ENCODE measurements around the gene CLASP1.
"Not testable (repeated sequence)": the region's sequence is repeated elsewhere in the genome, so short reads cannot be mapped to it uniquely, and the experiment has no call there.

CLASP1 gene

GRCh38 chr2:121298476-121298875 is 350.8 kb downstream of the CLASP1 start:
- DNase-seq, result no peak

- DNase-seq, result not testable (repeated sequence)
Measured at GRCh38 chr2:121297866-121298265, 351.4 kb downstream of the CLASP1 start.

DNA sequence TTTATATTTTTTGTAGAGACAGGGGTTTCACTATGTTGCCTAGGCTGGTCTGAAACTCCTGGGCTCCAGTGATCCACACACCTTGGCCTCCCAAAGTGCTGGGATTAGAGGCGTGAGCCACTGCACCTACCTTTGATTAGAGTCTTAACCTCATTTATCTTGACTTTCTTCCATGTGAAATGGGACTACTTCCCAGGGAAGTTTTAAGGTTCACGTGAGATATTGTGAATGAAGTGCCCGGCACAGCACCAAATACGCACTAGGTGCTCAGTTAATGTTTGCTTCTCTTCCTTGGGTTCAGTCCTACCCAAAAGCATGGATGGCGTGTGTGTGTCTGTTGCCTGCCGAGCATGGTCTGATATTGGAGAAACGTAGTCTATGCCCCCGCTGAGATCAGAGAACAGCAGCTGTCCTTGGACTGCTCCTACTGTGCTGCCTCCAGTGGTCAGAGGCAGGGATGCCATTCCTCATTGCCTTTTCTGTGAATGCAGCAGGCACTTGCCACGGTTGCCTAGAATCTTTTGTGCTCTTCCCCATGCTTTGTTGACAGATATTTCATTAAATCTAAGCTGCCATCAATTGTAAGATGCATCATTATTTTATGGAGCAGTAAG is 351.9 kb downstream of the CLASP1 start:
- peak; percentile 66 for DNase-seq

DNA sequence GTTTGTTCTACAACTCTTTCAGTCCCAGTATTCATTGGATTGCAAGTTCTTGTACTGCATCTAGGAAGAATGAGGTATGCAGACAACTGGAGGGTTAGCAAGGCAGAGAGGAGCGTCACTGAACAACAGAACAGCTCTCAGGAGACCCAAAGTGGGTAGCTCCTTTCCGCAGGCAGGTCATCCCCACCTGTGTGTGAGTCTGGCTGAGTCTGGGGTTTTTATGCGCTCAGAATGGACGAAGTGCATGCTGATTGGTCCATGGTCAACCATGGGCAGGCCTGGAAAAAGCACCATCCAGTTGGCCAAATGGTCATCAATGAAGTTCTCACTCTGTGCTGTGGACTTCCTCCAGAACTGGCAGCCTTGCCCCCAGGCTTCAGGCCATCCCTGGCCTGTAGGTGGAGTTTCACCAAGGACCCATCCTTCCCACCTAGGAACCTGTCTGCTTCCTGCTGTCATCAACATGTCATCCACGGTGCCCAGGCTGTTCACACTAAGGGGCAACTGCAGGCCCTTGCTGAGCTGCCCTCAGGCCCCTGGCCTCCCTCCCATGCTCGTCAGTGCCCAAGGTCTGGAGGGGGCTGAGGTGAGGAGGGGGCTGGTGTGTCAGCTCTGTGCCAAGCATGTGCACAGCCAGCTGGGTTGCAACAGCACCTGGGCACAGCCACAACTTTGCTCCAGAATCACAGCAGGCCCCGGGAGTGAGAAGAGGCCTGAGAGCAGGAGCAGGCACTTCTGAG is 353.2 kb downstream of the CLASP1 start:
- DNase-seq, result no peak

DNA sequence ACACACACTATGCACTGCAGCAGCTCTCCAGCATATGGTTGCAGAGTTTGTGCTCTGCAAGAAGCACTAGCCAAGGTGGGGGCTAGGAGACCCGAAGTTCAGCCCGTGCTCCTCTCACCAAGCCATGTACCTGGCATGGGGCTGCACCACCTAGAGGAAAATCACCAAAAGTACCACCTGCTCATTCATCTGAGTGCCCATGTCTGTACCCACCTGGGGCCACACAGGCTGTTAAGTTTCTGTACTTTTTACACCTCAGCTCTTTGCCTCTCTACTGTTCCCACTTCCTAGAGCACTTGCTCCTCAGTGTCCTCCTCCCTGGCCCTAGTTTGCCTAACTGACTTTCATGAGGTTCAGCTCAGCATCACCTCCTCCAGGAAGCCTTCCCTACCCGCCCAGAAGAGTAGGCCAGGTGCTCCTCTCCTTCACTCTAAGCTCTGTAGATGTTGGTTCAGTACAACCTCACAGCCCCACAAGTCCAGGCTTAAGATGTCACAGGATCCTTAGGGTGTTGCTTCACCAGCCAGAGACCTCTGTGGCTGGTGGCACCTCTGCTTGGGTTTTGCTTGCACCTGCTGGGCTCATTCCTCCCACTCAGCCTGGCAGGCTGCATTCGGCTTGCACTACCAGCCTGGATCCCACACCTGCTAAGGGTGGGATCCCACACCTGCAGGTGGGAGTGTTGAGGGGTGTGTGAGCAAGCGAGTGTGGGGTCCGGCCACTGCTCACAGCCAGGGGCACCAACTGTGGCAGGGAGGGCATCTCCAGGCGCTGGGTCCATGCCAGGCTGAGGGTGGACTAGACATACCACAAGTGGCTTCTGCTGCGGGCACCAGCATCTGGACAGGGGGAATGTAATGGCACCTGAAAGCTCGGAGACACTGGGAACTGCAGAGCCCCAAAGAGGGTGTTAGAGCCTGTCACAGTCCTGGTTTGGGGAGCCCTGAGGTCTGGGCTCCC is 354.1 kb downstream of the CLASP1 start:
- DNase-seq, result no peak

- no peak for DNase-seq
Measured at GRCh38 chr2:121293450-121294325, 355.6 kb downstream of the CLASP1 start.

DNA sequence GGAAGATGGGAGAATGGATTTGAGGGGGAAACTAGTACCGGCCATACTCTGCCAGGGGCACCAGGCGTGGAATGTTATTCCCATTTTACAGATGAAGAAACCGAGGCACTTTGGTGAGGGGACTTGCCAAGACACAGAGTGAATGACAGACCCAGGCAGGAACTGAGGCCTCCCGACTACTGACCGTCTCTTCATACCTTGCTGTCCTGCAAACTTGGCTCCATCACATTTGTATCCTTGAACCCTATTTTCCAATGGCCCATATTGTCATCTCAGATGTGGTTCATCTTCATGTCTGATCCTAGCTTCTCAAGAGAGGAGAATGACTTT is 358.0 kb downstream of the CLASP1 start:
- DNase-seq, result no peak

GRCh38 chr2:121289271-121289670 is 360.0 kb downstream of the CLASP1 start:
- DNase-seq, result no peak

DNA sequence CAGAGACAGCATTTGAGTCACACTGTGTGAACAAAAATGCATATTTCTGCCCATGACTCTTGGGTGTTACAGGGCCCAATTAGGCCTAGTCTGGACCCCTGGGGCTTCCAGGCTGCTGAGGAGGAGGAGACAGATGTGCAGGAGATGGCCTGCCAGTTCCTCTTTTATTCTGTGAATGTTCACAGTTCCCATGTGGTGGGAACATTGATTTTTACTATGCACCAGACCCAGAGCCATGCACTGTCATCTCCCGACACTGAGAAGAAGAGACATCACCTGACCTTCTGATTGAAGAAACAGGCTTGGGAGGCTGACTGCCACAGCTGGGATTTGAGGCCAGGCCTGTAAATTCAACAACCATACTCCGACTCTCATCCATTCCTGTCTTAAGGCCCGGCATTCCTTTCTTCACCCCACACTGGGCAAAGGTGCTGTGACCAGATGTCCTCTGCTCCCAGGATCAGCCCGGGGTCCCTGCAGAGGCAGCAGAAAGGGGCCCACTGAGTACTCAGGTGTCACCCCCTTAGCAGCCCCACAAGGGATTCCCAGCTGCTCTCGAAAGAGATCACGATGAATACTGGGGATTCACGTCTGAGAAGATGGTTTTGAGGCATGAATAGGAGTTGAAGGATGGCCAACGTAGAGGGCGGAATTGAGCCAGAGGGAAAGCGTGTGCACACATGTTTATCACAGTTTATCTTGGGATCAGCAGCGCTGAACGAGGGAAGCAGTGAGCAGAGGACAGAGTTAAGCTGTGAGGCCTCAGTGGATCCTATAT is 360.6 kb downstream of the CLASP1 start:
- no peak for DNase-seq

GRCh38 chr2:121287956-121288355 is 361.3 kb downstream of the CLASP1 start:
- DNase-seq, result no peak

Data from NCI-H2171 (cell line).